Measurements from ENCODE around the gene B4GALNT3. TPM values are rescaled to one million over a fixed set of nuclear protein-coding genes. Genes with fewer than 3 reads are reported as not detected.

Gene B4GALNT3
- total and polyA plus RNA-seq, 2 of the 13 experiments (the other 11 are each of a cell fraction or from before 2014, with no cell fraction given) = 3.2 to 4.4 TPM

DNA sequence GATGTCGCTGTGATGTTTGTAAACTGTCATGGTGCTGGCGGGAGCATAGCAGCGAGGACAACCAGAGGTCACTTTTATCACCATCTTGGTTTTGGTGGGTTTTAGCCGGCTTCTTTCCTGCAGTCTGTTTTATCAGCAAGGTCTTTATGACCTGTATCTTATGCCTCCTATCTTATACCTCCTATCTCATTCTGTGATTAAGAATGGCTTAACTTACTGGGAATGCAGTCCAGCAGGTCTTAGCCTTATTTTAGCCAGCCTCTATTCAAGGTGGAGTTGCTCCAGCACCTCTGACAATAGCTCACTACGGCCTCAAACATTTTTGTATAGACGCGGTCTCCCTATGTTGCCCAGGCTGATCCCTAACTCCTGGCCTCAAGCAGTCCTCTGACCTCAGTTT lies 53.7 kb downstream of the B4GALNT3 start:
- no peak overlapping the region for H2AFZ ChIP-seq (ENCODE audit: low read length)
- H4K20me1 ChIP-seq (ENCODE audit: insufficient read depth, low read length) = no peaks in the 10 kb centered on the region
- ChIA-PET POLR2A (no interaction called here), CTCF (ENCODE audit: low intra/inter-chr PET ratio, low total read pairs) (no interaction called here)
- intact Hi-C loops (cut with micrococcal nuclease; ENCODE audit: unreplicated experiment) = no loop called here
- no TSS peak for BruUV-seq (replicated peaks)
- no peak overlapping the region for H3K27ac ChIP-seq (ENCODE audit: extremely low read length, insufficient read depth, low read length)
- no peaks in the 10 kb centered on the region; a peak in 1 of 5 replicates for H3K27me3 ChIP-seq (ENCODE audit: control insufficient read depth in 1 of 2, insufficient read depth in 2 of 2, low read length in 2 of 2)
- no peak overlapping the region for H3K9ac ChIP-seq (ENCODE audit: insufficient read depth, low read depth, low read length)
- H3K79me2 ChIP-seq (ENCODE audit: insufficient read depth, low read length) = no peaks in the 10 kb centered on the region
- H3K4me2 ChIP-seq (ENCODE audit: low read depth, low read length) = no peak overlapping the region
- in situ Hi-C loops (cut with HindIII; ENCODE audit: extremely low pct_ligation_motif_present, low pct_unique_long_range_greater_than_20kb) = no loop called here
- H3K36me3 ChIP-seq (replicated peaks in 1 of 2; ENCODE audit: control insufficient read depth in 1 of 2, insufficient read depth in 2 of 2, low read length in 2 of 2) = no peaks in the 10 kb centered on the region
- no peaks in the 10 kb centered on the region; the same call in 1 of the 2 replicates for H3K4me1 ChIP-seq (ENCODE audit: insufficient read depth, low read length)
- ATAC-seq (no peak), DNase-seq (ENCODE audit: low spot score) (no peak), FAIRE-seq (no peak)
- no peaks in the 10 kb centered on the region for H3K9me3 ChIP-seq (ENCODE audit: low read length)
- TF ChIP-seq TP53 (CRISPR knock-in tag; conservative IDR thresholded peaks at IDR 0.05) = no peak
- TF ChIP-seq BATF2 (CRISPR knock-in tag; IDR thresholded peaks at IDR 0.05) = no peak
- TF ChIP-seq ZNF841 (CRISPR knock-in tag; IDR thresholded peaks at IDR 0.05; ENCODE audit: borderline replicate concordance) = no peak
- TF ChIP-seq TOE1 (CRISPR knock-in tag; IDR thresholded peaks at IDR 0.05) = no peak
- no peak for TF ChIP-seq ZBTB1 (CRISPR knock-in tag; IDR thresholded peaks at IDR 0.05; ENCODE audit: borderline replicate concordance)
- TF ChIP-seq ZNF619 (CRISPR knock-in tag; IDR thresholded peaks at IDR 0.05) = no peak
- TF ChIP-seq HNRNPK (IDR thresholded peaks at IDR 0.05; ENCODE audit: low read depth, low read length, poor library complexity, severe bottlenecking) = no peak
- no peak for TF ChIP-seq THAP8 (CRISPR knock-in tag; IDR thresholded peaks at IDR 0.05; ENCODE audit: borderline replicate concordance)
- TF ChIP-seq HNRNPH1 (optimal IDR thresholded peaks at IDR 0.05; ENCODE audit: low read depth, low read length) = no peak
- no peak for TF ChIP-seq SNRNP70 (IDR thresholded peaks at IDR 0.05; ENCODE audit: low read depth, low read length)
- WGBS (ENCODE audit: low lambda C conversion rate) = 72% methylated on average over 7 of the region's 7 CpGs
- no peak overlapping the region for H3K4me3 ChIP-seq (replicated peaks in 1 of 3; ENCODE audit: insufficient read depth in 1 of 3, low read depth in 2 of 3, low read length in 3 of 3)
